ENCODE data around the gene ATG13. TPM values are rescaled to one million over a fixed set of nuclear protein-coding genes. Genes with fewer than 3 reads are reported as not detected.

Gene ATG13
- total RNA-seq, 6 experiments from 2014 or later = 64.2 to 94.0 (median 85.3) TPM

DNA sequence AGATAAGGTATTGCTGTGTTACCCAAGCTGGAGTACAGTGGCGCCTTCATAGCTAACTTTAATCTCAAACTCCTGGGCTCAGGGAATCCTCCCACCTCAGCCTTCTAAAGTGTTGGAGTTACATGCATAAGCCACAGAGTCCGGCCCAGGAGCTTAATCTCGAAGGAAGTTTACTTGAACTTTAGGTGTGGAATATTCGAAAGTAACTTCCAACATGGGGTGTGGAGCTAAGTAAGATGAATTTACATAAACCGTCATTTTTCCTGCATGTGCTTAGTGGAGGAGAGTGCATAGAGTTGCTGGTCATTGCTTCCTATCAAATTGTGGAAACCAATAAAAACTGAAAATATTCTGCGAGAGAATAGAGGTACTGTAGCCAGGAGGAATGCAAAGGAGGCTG is 1.5 kb downstream of the ATG13 start:
- Mint-ChIP-seq H3K9me3 (no peaks in the 10 kb centered on the region), H3K27me3 (ENCODE audit: insufficient read depth) (peaks cover 2% of the 10 kb centered on the region; the same call in 1 of the 2 replicates), H3K4me1 (ENCODE audit: low read depth) (peaks cover 29% of the 10 kb centered on the region), H3K4me3 (peak overlapping the region; percentile 99), H3K27ac (peak overlapping the region; percentile 19), H3K36me3 (ENCODE audit: low read depth) (0 out of 2 replicates have a peak, but pooled peaks cover 5% of the 10 kb centered on the region)
- no peak for DNase-seq
- TF ChIP-seq CTCF (IDR thresholded peaks at IDR 0.05) = no peak

DNA sequence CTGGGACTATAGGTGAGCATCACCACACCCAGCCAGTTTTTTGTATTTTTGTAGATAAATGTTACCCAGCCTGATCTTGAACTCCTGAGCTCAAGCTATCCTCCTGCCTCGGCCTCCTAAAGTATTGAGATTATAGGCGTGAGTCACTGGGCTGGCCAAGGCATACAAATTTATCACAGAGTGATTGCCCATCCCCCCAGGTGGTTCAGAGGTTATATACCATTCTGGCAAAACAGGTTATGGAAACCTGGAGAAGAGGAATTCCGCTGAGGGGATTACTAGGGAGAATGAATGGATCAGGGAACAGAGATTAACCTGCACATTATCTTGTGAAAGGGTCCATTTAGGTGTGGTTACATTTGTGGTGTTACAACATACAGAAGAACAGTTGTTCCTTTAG is 8.1 kb downstream of the ATG13 start:
- H3K27me3 Mint-ChIP-seq (ENCODE audit: insufficient read depth) = no peaks in the 10 kb centered on the region; the same call in 1 of the 2 replicates
- no peaks in the 10 kb centered on the region for H3K9me3 Mint-ChIP-seq
- DNase-seq = no peak
- H3K4me3 Mint-ChIP-seq = no peak overlapping the region
- no peak overlapping the region for H3K27ac Mint-ChIP-seq
- TF ChIP-seq CTCF (IDR thresholded peaks at IDR 0.05) = no peak
- no peaks in the 10 kb centered on the region for H3K4me1 Mint-ChIP-seq (ENCODE audit: low read depth)
- H3K36me3 Mint-ChIP-seq (ENCODE audit: low read depth) = peaks cover 11% of the 10 kb centered on the region; the same call in 1 of the 2 replicates

- Mint-ChIP-seq H3K4me3 (no peak overlapping the region), H3K9me3 (no peaks in the 10 kb centered on the region), H3K27me3 (ENCODE audit: insufficient read depth) (no peaks in the 10 kb centered on the region; the same call in 1 of the 2 replicates), H3K4me1 (ENCODE audit: low read depth) (no peaks in the 10 kb centered on the region), H3K36me3 (ENCODE audit: low read depth) (peaks cover 7% of the 10 kb centered on the region; the same call in 1 of the 2 replicates), H3K27ac (no peak overlapping the region)
- no peak for DNase-seq
- no peak for TF ChIP-seq CTCF (IDR thresholded peaks at IDR 0.05)
Observed at GRCh38 chr11:46628961-46629360, 11.6 kb downstream of the ATG13 start.

- H3K4me1 Mint-ChIP-seq (ENCODE audit: low read depth) = no peaks in the 10 kb centered on the region
- no peak for TF ChIP-seq CTCF (IDR thresholded peaks at IDR 0.05)
- DNase-seq = no peak
- H3K4me3 Mint-ChIP-seq = no peak overlapping the region
- H3K36me3 Mint-ChIP-seq (ENCODE audit: low read depth) = peaks cover 6% of the 10 kb centered on the region; the same call in 1 of the 2 replicates
- H3K9me3 Mint-ChIP-seq = no peaks in the 10 kb centered on the region
- H3K27me3 Mint-ChIP-seq (ENCODE audit: insufficient read depth) = no peaks in the 10 kb centered on the region
- no peak overlapping the region for H3K27ac Mint-ChIP-seq
Observed at GRCh38 chr11:46630237-46630636, 12.9 kb downstream of the ATG13 start.

- no peak for DNase-seq
- H3K4me1 Mint-ChIP-seq (ENCODE audit: low read depth) = no peaks in the 10 kb centered on the region
- no peaks in the 10 kb centered on the region for H3K36me3 Mint-ChIP-seq (ENCODE audit: low read depth)
- no peak for TF ChIP-seq CTCF (IDR thresholded peaks at IDR 0.05)
- H3K4me3 Mint-ChIP-seq = no peak overlapping the region
- H3K27me3 Mint-ChIP-seq (ENCODE audit: insufficient read depth) = no peaks in the 10 kb centered on the region
- H3K27ac Mint-ChIP-seq = no peak overlapping the region
- H3K9me3 Mint-ChIP-seq = no peaks in the 10 kb centered on the region
Observed at GRCh38 chr11:46631676-46632075, 14.3 kb downstream of the ATG13 start.

DNA sequence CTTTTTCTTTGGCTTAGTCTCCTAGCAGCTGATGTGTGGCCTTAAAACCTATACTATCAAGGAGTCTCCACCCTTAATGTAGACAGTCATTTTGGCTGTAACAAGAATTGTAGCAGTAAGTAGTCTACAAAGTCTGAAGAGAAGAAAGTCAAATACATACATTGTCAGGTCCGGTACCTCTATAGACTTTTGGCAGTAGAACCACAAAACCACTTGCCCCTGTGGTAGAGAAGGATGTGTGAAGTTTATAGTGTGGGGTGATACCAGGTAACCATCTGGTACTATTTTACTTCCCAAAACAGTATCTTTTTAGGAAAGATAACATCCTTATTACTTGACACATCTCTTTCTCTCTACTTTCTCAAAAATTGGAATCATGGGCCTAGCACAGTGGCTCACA is 15.1 kb downstream of the ATG13 start:
- Mint-ChIP-seq H3K36me3 (ENCODE audit: low read depth) (no peaks in the 10 kb centered on the region), H3K27me3 (ENCODE audit: insufficient read depth) (no peaks in the 10 kb centered on the region), H3K4me1 (ENCODE audit: low read depth) (no peaks in the 10 kb centered on the region), H3K27ac (no peak overlapping the region), H3K4me3 (no peak overlapping the region), H3K9me3 (no peaks in the 10 kb centered on the region)
- DNase-seq = no peak
- TF ChIP-seq CTCF (IDR thresholded peaks at IDR 0.05) = no peak
